Heart left ventricle (tissue), 13 donors: ENCODE data around the gene ACSM5.

Source experiments
- CTCF ChIP-seq, 12 donors: fragments of 200-600 bp; sonication (generic) in 4 of 12; IDR thresholded peaks; one replicate each; pipeline versions ENCODE4 v1.5.0 to v1.8.0; 2018 to 2022; ENCODE audit warnings: antibody characterized with exemption in 12 of 12, mild to moderate bottlenecking in 5 of 12
- POLR2A ChIP-seq, 2 donors: fragments of 450-650 bp; IDR thresholded peaks; one replicate each; pipeline ENCODE4 v1.6.1; 2017; ENCODE audit warnings: antibody characterized with exemption in 2 of 2, mild to moderate bottlenecking in 2 of 2, moderate library complexity in 2 of 2
- donor health status: ischemic (EF 13 %, LVEDD 7.1; RV severe dilation, severe dysfunction).
- donor health status: DM: no; HTN: yes; CAD: no.
- donor health status: DM: no; HTN: no; CAD: no.
- donor health status: ischemic (EF 25% LVEDD 6.9; RV normal size, moderate dysfunction).
- donor health status: ischemic (EF 25% LVEDD 5.7; RV mildly dilated, moderate dysfunction).
- donor health status: ischemic (EF 35%, LVEDD 5.7; RV mildly dilated, moderate dysfunction).
- donor health status: nonischemic (EF 11% LVEDD 7.7; RV severe dilation, severe dysfunction).
- donor health status: DM: yes; HTN: yes; CAD: no.
- donor health status: PGD.
- donor health status: ischemic (EF 29% LVEDD 5.4; RV normal size, mild dysfunction).
- donor health status: nonischemic (EF 23%, LVEDD 6.1; RV moderate dilation, normal function).

GRCh38 chr16:20393801-20394577, 15.3 kb upstream of the ACSM5 start:
- TF ChIP-seq POLR2A (IDR thresholded peaks at IDR 0.05): no peak
- TF ChIP-seq CTCF (IDR thresholded peaks at IDR 0.05): no peak
